ENCODE data around the gene FRMPD4. TPM values are rescaled to one million over a fixed set of nuclear protein-coding genes. Genes with fewer than 3 reads are reported as not detected.

FRMPD4 gene
- total RNA-seq, 1 experiment from 2014 or later = 0.24 TPM

DNA sequence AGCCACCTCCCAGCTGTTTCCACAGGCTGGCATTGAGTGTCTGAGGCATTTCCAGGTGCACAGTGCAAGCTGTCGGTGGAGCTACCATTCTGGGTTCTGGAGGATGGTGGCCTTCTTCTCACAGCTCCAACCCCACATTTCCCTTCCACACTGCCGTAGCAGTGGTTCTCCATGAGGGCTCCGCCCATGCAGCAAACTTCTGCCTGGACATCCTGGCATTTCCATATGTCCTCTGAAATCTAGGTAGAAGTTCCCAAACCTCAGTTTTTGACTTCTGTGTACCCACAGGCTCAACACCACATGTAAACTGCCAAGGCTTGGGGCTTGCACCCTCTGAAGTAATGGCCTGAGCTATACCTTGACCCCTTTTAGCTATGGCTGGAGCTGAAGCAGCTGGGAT lies 10.3 kb upstream of the FRMPD4 start:
- Histone ChIP-seq H3K4me1 (ENCODE audit: insufficient read depth, low read length) (no peaks in the 10 kb centered on the region), H3K4ac (ENCODE audit: low read depth, low read length) (no peak overlapping the region), H3K9me3 (ENCODE audit: control insufficient read depth, low read depth, low read length) (peaks cover 20% of the 10 kb centered on the region), H2AFZ (ENCODE audit: low read length) (no peak overlapping the region), H3K27me3 (ENCODE audit: insufficient read depth, low read length) (no peaks in the 10 kb centered on the region), H2BK20ac (ENCODE audit: low read depth, low read length, poor library complexity, severe bottlenecking) (no peak overlapping the region), H3K4me2 (ENCODE audit: insufficient read depth, insufficient read length, low read length) (no peak overlapping the region), H3K18ac (ENCODE audit: insufficient read length, low read depth, low read length) (no peak overlapping the region), H4K91ac (ENCODE audit: insufficient read length, low read depth, low read length) (no peak overlapping the region), H3K9ac (ENCODE audit: extremely low read depth, insufficient read length, low read length) (no peak overlapping the region), H3K79me2 (ENCODE audit: insufficient read depth, low read length) (no peaks in the 10 kb centered on the region), H2AK5ac (ENCODE audit: insufficient read length, low read length) (no peak overlapping the region), H3K23me2 (ENCODE audit: insufficient read length, low read depth, low read length, poor library complexity, severe bottlenecking) (peaks cover 3% of the 10 kb centered on the region), H4K5ac (ENCODE audit: insufficient read length, low read depth, low read length) (no peak overlapping the region), H2BK15ac (ENCODE audit: low read depth, low read length) (no peak overlapping the region), H3K23ac (ENCODE audit: insufficient read length, low read depth, low read length) (no peak overlapping the region), H3K56ac (ENCODE audit: insufficient read length, low read depth, low read length) (no peak overlapping the region), H3K27ac (ENCODE audit: insufficient read length, low read depth, low read length) (no peak overlapping the region), H2BK5ac (ENCODE audit: insufficient read length, low read length) (no peak overlapping the region), H4K20me1 (ENCODE audit: control insufficient read depth, insufficient read depth, insufficient read length) (no peaks in the 10 kb centered on the region), H4K8ac (replicated peaks; ENCODE audit: insufficient read length, low read depth, low read length) (no peak overlapping the region), H2BK120ac (ENCODE audit: low read depth, low read length, poor library complexity, severe bottlenecking) (no peak overlapping the region), H3K14ac (ENCODE audit: insufficient read depth, low read length) (no peak overlapping the region), H2BK12ac (ENCODE audit: insufficient read length, low read depth, low read length) (no peak overlapping the region), H3T11ph (ENCODE audit: low read length) (no peak overlapping the region), H3K79me1 (ENCODE audit: insufficient read depth, low read depth, low read length, poor library complexity, severe bottlenecking) (no peaks in the 10 kb centered on the region)
- no peaks in the 10 kb centered on the region for H3K27me3 Mint-ChIP-seq (ENCODE audit: low read depth)
- no peaks in the 10 kb centered on the region for H3K4me1 Mint-ChIP-seq
- WGBS (ENCODE audit: extremely low coverage, insufficient read length, low lambda C conversion rate) = no CpG with 5 or more reads among the region's 3 CpGs
- no peak for DNase-seq
- peaks cover 68 to 75% of the 10 kb centered on the region in 2 experiments for H3K9me3 Mint-ChIP-seq
- TF ChIP-seq, protein P1, sequence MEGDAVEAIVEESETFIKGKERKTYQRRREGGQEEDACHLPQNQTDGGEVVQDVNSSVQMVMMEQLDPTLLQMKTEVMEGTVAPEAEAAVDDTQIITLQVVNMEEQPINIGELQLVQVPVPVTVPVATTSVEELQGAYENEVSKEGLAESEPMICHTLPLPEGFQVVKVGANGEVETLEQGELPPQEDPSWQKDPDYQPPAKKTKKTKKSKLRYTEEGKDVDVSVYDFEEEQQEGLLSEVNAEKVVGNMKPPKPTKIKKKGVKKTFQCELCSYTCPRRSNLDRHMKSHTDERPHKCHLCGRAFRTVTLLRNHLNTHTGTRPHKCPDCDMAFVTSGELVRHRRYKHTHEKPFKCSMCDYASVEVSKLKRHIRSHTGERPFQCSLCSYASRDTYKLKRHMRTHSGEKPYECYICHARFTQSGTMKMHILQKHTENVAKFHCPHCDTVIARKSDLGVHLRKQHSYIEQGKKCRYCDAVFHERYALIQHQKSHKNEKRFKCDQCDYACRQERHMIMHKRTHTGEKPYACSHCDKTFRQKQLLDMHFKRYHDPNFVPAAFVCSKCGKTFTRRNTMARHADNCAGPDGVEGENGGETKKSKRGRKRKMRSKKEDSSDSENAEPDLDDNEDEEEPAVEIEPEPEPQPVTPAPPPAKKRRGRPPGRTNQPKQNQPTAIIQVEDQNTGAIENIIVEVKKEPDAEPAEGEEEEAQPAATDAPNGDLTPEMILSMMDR (conservative IDR thresholded peaks at IDR 0.05) = no peak
- peaks cover 8 to 30% (median 28%) of the 10 kb centered on the region in 3 experiments; a peak in 6 of 7 replicates for H3K36me3 Mint-ChIP-seq (ENCODE audit: insufficient read depth in 1 of 3, low read depth in 3 of 3)
- H3K4me3 Mint-ChIP-seq = no peak overlapping the region
- no peak overlapping the region for H3K27ac Mint-ChIP-seq

All from H9 (cell line).